ENCODE measurements around the gene KRTAP3-1. TPM values are rescaled to one million over a fixed set of nuclear protein-coding genes. Genes with fewer than 3 reads are reported as not detected.
"Not testable (repeated sequence)": the region's sequence is repeated elsewhere in the genome, so short reads cannot be mapped to it uniquely, and the experiment has no call there.

The KRTAP3-1 gene
- polyA plus RNA-seq: not detected in 2 replicates
- polyA minus RNA-seq: not detected in 2 replicates

GRCh38 chr17:41008811-41009210 lies at the start of gene KRTAP3-1:
Gene KRTAP3-1, minus strand, starts transcription at chr17:41009128. Its CDS starts 54 bp downstream, at chr17:41009074.
- H3K27me3 ChIP-seq (ENCODE audit: insufficient read depth, low read depth, low read length): no peaks in the 10 kb centered on the region
- H3K4me3 ChIP-seq (ENCODE audit: low read length): no peak within 1 kb of the TSS
- no peaks in the 10 kb centered on the region for H4K20me1 ChIP-seq (ENCODE audit: insufficient read depth)
- no peaks in the 10 kb centered on the region for H3K79me2 ChIP-seq (replicated peaks; ENCODE audit: insufficient read depth, low read length)
- no peak within 1 kb of the TSS for H3K27ac ChIP-seq (ENCODE audit: low read length)
- H3K9me2 ChIP-seq (ENCODE audit: insufficient read depth, low read length): no peaks in the 10 kb centered on the region
- H3K36me3 ChIP-seq (ENCODE audit: insufficient read depth, low read length): no peaks in the 10 kb centered on the region
- H3K4me2 ChIP-seq (ENCODE audit: low read length): no peak within 1 kb of the TSS
- no peak within 1 kb of the TSS for H3K9ac ChIP-seq (ENCODE audit: low read length)
- TF ChIP-seq, protein P1, sequence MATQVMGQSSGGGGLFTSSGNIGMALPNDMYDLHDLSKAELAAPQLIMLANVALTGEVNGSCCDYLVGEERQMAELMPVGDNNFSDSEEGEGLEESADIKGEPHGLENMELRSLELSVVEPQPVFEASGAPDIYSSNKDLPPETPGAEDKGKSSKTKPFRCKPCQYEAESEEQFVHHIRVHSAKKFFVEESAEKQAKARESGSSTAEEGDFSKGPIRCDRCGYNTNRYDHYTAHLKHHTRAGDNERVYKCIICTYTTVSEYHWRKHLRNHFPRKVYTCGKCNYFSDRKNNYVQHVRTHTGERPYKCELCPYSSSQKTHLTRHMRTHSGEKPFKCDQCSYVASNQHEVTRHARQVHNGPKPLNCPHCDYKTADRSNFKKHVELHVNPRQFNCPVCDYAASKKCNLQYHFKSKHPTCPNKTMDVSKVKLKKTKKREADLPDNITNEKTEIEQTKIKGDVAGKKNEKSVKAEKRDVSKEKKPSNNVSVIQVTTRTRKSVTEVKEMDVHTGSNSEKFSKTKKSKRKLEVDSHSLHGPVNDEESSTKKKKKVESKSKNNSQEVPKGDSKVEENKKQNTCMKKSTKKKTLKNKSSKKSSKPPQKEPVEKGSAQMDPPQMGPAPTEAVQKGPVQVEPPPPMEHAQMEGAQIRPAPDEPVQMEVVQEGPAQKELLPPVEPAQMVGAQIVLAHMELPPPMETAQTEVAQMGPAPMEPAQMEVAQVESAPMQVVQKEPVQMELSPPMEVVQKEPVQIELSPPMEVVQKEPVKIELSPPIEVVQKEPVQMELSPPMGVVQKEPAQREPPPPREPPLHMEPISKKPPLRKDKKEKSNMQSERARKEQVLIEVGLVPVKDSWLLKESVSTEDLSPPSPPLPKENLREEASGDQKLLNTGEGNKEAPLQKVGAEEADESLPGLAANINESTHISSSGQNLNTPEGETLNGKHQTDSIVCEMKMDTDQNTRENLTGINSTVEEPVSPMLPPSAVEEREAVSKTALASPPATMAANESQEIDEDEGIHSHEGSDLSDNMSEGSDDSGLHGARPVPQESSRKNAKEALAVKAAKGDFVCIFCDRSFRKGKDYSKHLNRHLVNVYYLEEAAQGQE (IDR thresholded peaks at IDR 0.05; ENCODE audit: borderline replicate concordance): no peak
- TF ChIP-seq, protein P2, sequence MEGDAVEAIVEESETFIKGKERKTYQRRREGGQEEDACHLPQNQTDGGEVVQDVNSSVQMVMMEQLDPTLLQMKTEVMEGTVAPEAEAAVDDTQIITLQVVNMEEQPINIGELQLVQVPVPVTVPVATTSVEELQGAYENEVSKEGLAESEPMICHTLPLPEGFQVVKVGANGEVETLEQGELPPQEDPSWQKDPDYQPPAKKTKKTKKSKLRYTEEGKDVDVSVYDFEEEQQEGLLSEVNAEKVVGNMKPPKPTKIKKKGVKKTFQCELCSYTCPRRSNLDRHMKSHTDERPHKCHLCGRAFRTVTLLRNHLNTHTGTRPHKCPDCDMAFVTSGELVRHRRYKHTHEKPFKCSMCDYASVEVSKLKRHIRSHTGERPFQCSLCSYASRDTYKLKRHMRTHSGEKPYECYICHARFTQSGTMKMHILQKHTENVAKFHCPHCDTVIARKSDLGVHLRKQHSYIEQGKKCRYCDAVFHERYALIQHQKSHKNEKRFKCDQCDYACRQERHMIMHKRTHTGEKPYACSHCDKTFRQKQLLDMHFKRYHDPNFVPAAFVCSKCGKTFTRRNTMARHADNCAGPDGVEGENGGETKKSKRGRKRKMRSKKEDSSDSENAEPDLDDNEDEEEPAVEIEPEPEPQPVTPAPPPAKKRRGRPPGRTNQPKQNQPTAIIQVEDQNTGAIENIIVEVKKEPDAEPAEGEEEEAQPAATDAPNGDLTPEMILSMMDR (IDR thresholded peaks at IDR 0.05; ENCODE audit: poor library complexity, severe bottlenecking): no peak
- TF ChIP-seq EZH2 (IDR thresholded peaks at IDR 0.05; ENCODE audit: borderline replicate concordance, insufficient read depth, low read length, poor library complexity, severe bottlenecking) (no peak), EP300 (conservative IDR thresholded peaks at IDR 0.05; ENCODE audit: poor library complexity, severe bottlenecking) (no peak), SMC3 (conservative IDR thresholded peaks at IDR 0.05; ENCODE audit: poor library complexity) (no peak), RAD21 (conservative IDR thresholded peaks at IDR 0.05) (no peak), MXI1 (conservative IDR thresholded peaks at IDR 0.05; ENCODE audit: poor library complexity, severe bottlenecking) (no peak), POLR2AphosphoS5 (IDR thresholded peaks at IDR 0.05) (no peak), TAF1 (IDR thresholded peaks at IDR 0.05; ENCODE audit: low read depth) (no peak)
- no peaks in the 10 kb centered on the region for H3K9me3 ChIP-seq (ENCODE audit: low read length)
- no peaks in the 10 kb centered on the region for H3F3A ChIP-seq (ENCODE audit: insufficient read depth, low read length, poor library complexity, severe bottlenecking)
- no peak within 1 kb of the TSS for H2AFZ ChIP-seq (ENCODE audit: low read depth, low read length)

GRCh38 chr17:41057547-41057946 lies 48.6 kb upstream of the KRTAP3-1 start:
- no peaks in the 10 kb centered on the region for H4K20me1 ChIP-seq (ENCODE audit: insufficient read depth)
- H2AFZ ChIP-seq (ENCODE audit: low read depth, low read length): no peak overlapping the region
- no peak overlapping the region for H3K4me3 ChIP-seq (ENCODE audit: low read length)
- H3K27ac ChIP-seq (ENCODE audit: low read length): no peak overlapping the region
- H3K4me2 ChIP-seq (ENCODE audit: low read length): no peak overlapping the region
- no peaks in the 10 kb centered on the region for H3F3A ChIP-seq (ENCODE audit: insufficient read depth, low read length, poor library complexity, severe bottlenecking)
- no peaks in the 10 kb centered on the region for H3K27me3 ChIP-seq (ENCODE audit: insufficient read depth, low read depth, low read length)
- H3K36me3 ChIP-seq (ENCODE audit: insufficient read depth, low read length): no peaks in the 10 kb centered on the region
- no peak for TF ChIP-seq EP300 (conservative IDR thresholded peaks at IDR 0.05; ENCODE audit: poor library complexity, severe bottlenecking)
- TF ChIP-seq SMC3 (conservative IDR thresholded peaks at IDR 0.05; ENCODE audit: poor library complexity): no peak
- TF ChIP-seq MXI1 (conservative IDR thresholded peaks at IDR 0.05; ENCODE audit: poor library complexity, severe bottlenecking): no peak
- TF ChIP-seq, protein P1 (IDR thresholded peaks at IDR 0.05; ENCODE audit: borderline replicate concordance): no peak
- no peak overlapping the region for H3K9ac ChIP-seq (ENCODE audit: low read length)
- H3K9me2 ChIP-seq (ENCODE audit: insufficient read depth, low read length): no peaks in the 10 kb centered on the region
- no peaks in the 10 kb centered on the region for H3K79me2 ChIP-seq (replicated peaks; ENCODE audit: insufficient read depth, low read length)
- no peaks in the 10 kb centered on the region for H3K9me3 ChIP-seq (ENCODE audit: low read length)

GRCh38 chr17:41055130-41055529 lies 46.2 kb upstream of the KRTAP3-1 start, which contains the start of gene KRTAP2-2:
Gene KRTAP2-2, minus strand, starts transcription at chr17:41055230. Its CDS starts 19 bp downstream, at chr17:41055211.
- not testable (repeated sequence) for H3K36me3 ChIP-seq (ENCODE audit: insufficient read depth, low read length); H2AFZ ChIP-seq (ENCODE audit: low read depth, low read length); H3K79me2 ChIP-seq (replicated peaks; ENCODE audit: insufficient read depth, low read length); H3K9ac ChIP-seq (ENCODE audit: low read length); H3K27ac ChIP-seq (ENCODE audit: low read length); H3K4me3 ChIP-seq (ENCODE audit: low read length); H3K27me3 ChIP-seq (ENCODE audit: insufficient read depth, low read depth, low read length); H3F3A ChIP-seq (ENCODE audit: insufficient read depth, low read length, poor library complexity, severe bottlenecking); H3K9me3 ChIP-seq (ENCODE audit: low read length); H3K4me2 ChIP-seq (ENCODE audit: low read length); H4K20me1 ChIP-seq (ENCODE audit: insufficient read depth); H3K9me2 ChIP-seq (ENCODE audit: insufficient read depth, low read length)

DNA sequence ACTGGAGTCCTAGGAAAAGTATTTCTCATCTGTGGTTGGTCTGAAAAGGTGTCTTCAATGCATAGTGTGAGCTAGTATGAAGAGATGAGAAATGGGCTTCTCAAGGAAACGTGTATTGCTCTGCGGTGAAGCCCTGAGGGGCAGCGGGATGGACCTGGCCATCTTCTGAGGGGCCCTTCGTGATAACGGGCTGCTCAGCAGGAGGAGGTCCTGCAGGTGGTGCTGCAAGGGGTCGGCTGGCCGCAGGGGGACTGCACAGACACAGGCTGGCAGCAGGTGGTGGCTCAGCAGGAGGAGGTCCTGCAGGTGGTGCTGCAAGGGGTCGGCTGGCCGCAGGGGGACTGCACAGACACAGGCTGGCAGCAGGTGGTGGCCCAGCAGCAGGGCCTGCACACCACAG lies 45.6 kb upstream of the KRTAP3-1 start:
- H3K4me3 ChIP-seq (ENCODE audit: low read length); H3K27me3 ChIP-seq (ENCODE audit: insufficient read depth, low read depth, low read length); H3F3A ChIP-seq (ENCODE audit: insufficient read depth, low read length, poor library complexity, severe bottlenecking); H3K9ac ChIP-seq (ENCODE audit: low read length); H3K9me3 ChIP-seq (ENCODE audit: low read length); H3K4me2 ChIP-seq (ENCODE audit: low read length); H4K20me1 ChIP-seq (ENCODE audit: insufficient read depth); H3K27ac ChIP-seq (ENCODE audit: low read length); H3K9me2 ChIP-seq (ENCODE audit: insufficient read depth, low read length); H2AFZ ChIP-seq (ENCODE audit: low read depth, low read length); H3K79me2 ChIP-seq (replicated peaks; ENCODE audit: insufficient read depth, low read length); H3K36me3 ChIP-seq (ENCODE audit: insufficient read depth, low read length): not testable (repeated sequence)

All from neural cell (in vitro differentiated cells).